ENCODE measurements around the gene DPPA4.

DPPA4 gene

DNA sequence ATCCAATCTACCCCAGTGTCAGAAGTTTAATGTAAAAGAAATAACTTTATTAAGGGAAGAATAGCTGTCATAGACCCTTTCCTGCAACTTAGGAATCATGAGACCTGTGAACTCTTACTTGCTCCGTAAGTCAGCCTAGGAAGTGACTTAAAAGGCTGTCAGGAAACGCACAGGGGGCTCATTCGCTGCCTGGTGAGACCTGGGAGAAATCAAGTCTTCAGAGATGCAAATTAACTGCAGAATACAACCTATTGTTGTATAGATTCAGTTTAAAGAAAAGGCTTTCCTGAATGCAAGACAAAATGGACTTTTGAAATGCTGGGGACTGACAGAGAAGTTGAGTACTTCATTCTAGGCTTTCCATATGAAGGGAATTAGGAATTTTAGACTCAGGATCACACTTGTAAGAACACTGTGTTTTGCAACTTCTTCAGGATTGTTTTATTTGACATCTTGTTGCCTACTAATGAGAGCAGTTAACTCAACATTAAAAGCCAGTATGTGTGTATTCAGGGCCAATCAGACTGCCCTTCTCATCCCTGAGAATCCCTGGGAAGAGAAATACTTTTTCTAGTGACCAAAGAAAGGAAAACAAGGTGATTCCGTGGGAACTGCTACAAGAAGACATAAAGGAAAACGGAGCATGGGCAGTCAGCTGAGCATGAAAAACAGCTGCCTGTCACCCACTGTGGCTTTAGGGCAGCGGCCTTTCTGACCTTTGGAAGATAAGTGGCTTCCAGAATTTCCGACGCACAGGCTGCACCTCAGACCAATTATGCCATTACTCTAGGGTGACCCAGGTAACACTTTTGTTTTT is 18.5 kb upstream of the DPPA4 start:
- no peaks in the 10 kb centered on the region for H3K36me3 Mint-ChIP-seq (ENCODE audit: insufficient read depth)
- peaks cover 0 to 7% of the 10 kb centered on the region in 2 donors for H3K27me3 Mint-ChIP-seq
- H3K4me3 Mint-ChIP-seq, result no peak overlapping the region
- H3K9me3 Mint-ChIP-seq, result no peaks in the 10 kb centered on the region
- DNase-seq (no peak), ATAC-seq (replicated peaks) (no peak)
- H3K4me1 Mint-ChIP-seq (ENCODE audit: low read depth in 2 of 2), result no peaks in the 10 kb centered on the region
- no peak overlapping the region for H3K27ac Mint-ChIP-seq

DNA sequence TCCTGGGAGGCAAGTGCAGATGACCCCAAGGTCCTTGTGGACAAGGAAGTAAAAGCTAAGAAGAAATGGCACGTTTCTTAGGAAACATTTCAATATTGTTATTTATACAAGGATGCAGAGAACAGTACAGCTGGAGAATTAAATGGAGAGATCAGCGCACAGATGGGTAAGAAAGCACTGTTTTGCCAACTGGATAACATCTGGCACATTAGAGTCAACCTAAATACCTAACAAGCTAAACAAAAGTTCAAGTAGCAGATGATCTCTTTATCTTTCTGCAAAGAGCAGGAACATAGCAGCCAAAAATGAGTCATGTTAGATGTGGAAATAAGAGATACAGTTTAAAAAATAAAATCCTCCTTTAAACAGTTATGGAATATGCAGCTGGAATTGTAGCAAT is 15.7 kb upstream of the DPPA4 start:
- H3K9me3 Mint-ChIP-seq, result no peaks in the 10 kb centered on the region
- no peaks in the 10 kb centered on the region for H3K4me1 Mint-ChIP-seq (ENCODE audit: low read depth in 2 of 2)
- H3K27ac Mint-ChIP-seq, result no peak overlapping the region
- H3K27me3 Mint-ChIP-seq, result peaks cover 0 to 15% of the 10 kb centered on the region in 2 donors
- H3K4me3 Mint-ChIP-seq, result no peak overlapping the region
- no peaks in the 10 kb centered on the region for H3K36me3 Mint-ChIP-seq (ENCODE audit: insufficient read depth)
- no peak for DNase-seq
- no peak for ATAC-seq (replicated peaks)

- no peak for DNase-seq
- Mint-ChIP-seq H3K4me1 (ENCODE audit: low read depth in 2 of 2) (no peaks in the 10 kb centered on the region), H3K4me3 (no peak overlapping the region), H3K27ac (no peak overlapping the region), H3K36me3 (ENCODE audit: insufficient read depth) (no peaks in the 10 kb centered on the region), H3K9me3 (no peaks in the 10 kb centered on the region), H3K27me3 (peaks cover 0 to 15% of the 10 kb centered on the region in 2 donors)
- no peak for ATAC-seq (replicated peaks)
These were observed 13.9 kb upstream of the DPPA4 start for GRCh38 chr3:109351231-109351630.

DNA sequence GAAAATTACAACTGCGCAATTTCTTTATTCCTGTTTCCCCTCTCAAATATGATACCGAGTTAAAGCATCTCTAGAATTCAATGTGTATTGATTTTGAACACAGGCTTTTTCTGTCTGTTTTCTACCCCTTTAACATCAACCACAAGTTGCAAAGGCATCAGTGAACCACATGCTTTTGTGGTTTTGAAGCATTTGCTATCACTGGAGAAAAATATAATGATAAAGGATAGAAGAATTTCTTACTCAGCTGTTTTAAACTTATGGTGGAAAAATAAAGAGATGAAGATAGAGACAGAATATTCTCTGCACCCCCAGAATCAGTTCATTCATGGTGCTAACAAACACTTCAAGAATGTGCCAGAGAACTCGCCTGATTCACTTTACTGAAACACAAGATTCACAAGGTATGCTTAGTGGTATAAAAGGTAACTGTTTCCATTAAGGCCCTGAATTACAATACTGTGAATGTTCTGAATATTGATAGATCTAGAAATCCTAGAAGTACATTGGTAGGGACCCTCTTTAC is 9.5 kb upstream of the DPPA4 start:
- H3K36me3 Mint-ChIP-seq (ENCODE audit: insufficient read depth), result no peaks in the 10 kb centered on the region
- no peak overlapping the region for H3K27ac Mint-ChIP-seq
- peaks cover 0 to 16% of the 10 kb centered on the region in 2 donors for H3K27me3 Mint-ChIP-seq
- ATAC-seq (replicated peaks) (no peak), DNase-seq (no peak)
- H3K4me3 Mint-ChIP-seq, result no peak overlapping the region
- no peaks in the 10 kb centered on the region for H3K4me1 Mint-ChIP-seq (ENCODE audit: low read depth in 2 of 2)
- peaks cover 0 to 2% of the 10 kb centered on the region in 2 donors for H3K9me3 Mint-ChIP-seq

- ATAC-seq (replicated peaks), result no peak
- Mint-ChIP-seq H3K9me3 (peaks cover 0 to 2% of the 10 kb centered on the region in 2 donors), H3K4me3 (no peak overlapping the region), H3K27ac (no peak overlapping the region), H3K4me1 (ENCODE audit: low read depth in 2 of 2) (no peaks in the 10 kb centered on the region), H3K36me3 (ENCODE audit: insufficient read depth) (no peaks in the 10 kb centered on the region), H3K27me3 (peaks cover 0 to 15% of the 10 kb centered on the region in 2 donors)
- DNase-seq, result no peak
These were observed 8.8 kb upstream of the DPPA4 start for GRCh38 chr3:109346099-109346498.

DNA sequence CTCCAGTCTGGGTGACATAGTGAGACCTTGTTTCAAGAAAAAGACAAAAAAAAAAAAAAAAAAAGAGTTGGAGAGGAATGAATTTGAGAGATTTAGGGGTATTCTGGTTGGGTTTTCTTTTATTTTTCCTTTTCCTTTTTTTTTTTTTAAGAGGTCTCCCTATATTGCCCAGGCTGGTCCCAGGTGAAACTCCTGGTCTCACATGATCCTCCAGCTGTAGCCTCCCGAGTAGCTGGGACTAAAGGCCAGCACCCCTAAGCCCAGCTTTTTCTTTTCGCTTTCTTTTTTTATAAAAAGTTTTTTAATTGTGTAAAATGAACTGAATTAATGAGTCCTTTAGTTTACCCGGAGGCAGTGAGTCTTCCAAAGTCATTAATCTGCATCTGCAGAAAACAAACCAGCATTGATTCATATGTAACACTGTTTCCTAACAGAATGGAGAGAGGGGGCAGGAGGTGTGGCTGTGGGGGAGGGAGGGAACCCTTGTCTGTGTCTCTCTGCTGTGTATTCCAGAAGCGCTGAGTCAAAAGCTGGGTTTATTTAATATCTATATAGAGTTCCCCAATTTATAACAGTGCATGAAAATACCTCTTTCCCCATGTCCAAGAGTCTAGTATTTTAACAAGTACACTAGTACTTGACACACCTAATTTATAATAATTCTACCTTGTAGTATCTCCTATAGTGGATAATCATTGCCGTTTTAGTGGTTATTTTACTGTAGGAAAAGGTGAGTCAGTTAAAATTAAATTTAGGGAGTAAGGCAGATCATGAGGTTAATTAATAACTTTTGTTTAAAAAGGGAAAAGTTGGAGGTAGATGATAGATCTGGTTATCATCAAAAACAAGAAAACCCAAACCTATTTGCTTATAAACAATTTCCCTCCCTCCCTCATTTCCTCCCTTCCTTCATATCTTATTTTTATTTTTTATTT is 2.6 kb upstream of the DPPA4 start:
- H3K9me3 Mint-ChIP-seq, result peaks cover 0 to 2% of the 10 kb centered on the region in 2 donors
- ATAC-seq (replicated peaks) (no peak), DNase-seq (no peak)
- no peaks in the 10 kb centered on the region for H3K36me3 Mint-ChIP-seq (ENCODE audit: insufficient read depth)
- H3K4me3 Mint-ChIP-seq, result no peak overlapping the region
- H3K27ac Mint-ChIP-seq, result no peak overlapping the region
- peaks cover 18 to 36% of the 10 kb centered on the region in 2 donors for H3K27me3 Mint-ChIP-seq
- peaks cover 3 to 10% of the 10 kb centered on the region in 2 donors for H3K4me1 Mint-ChIP-seq (ENCODE audit: low read depth in 2 of 2)

DNA sequence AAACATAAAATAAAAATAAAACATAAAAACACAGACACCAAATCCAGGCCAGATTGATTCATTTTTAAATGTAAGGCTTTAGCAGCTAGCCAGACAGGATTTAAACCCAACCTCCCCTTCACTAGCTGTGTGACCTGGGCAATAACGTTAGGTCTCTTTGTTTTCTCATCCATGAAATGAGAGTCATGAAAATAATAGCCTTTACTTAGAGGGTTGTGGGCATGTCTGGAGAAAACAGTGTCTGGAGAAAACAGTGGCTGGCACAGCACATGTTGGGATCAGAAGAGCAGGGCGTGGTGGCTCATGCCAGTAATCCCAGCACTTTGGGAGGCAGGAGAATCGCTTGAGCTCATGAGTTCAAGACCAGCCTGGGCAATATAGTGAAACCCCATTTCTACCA is 1.9 kb upstream of the DPPA4 start:
- no peak overlapping the region for H3K4me3 Mint-ChIP-seq
- H3K4me1 Mint-ChIP-seq (ENCODE audit: low read depth in 2 of 2), result peaks cover 3 to 10% of the 10 kb centered on the region in 2 donors
- DNase-seq (no peak), ATAC-seq (replicated peaks) (no peak)
- H3K9me3 Mint-ChIP-seq, result peaks cover 0 to 2% of the 10 kb centered on the region in 2 donors
- no peak overlapping the region for H3K27ac Mint-ChIP-seq
- peaks cover 19 to 36% of the 10 kb centered on the region in 2 donors for H3K27me3 Mint-ChIP-seq
- H3K36me3 Mint-ChIP-seq (ENCODE audit: insufficient read depth), result no peaks in the 10 kb centered on the region

GRCh38 chr3:109338322-109338721 is 976 bp upstream of the DPPA4 start:
- Mint-ChIP-seq H3K36me3 (ENCODE audit: insufficient read depth) (no peaks in the 10 kb centered on the region), H3K4me1 (ENCODE audit: low read depth in 2 of 2) (peaks cover 3 to 10% of the 10 kb centered on the region in 2 donors), H3K9me3 (peaks cover 0 to 2% of the 10 kb centered on the region in 2 donors), H3K4me3 (no peak overlapping the region), H3K27ac (no peak overlapping the region), H3K27me3 (peaks cover 24 to 29% of the 10 kb centered on the region in 2 donors)
- ATAC-seq (replicated peaks) (no peak), DNase-seq (no peak)

GRCh38 chr3:109336291-109336861 is 970 bp downstream of the DPPA4 start:
- Mint-ChIP-seq H3K36me3 (ENCODE audit: insufficient read depth) (no peaks in the 10 kb centered on the region), H3K4me3 (peak overlapping the region; percentile 56 to 70), H3K4me1 (ENCODE audit: low read depth in 2 of 2) (peaks cover 3 to 10% of the 10 kb centered on the region in 2 donors), H3K27ac (no peak overlapping the region), H3K9me3 (no peaks in the 10 kb centered on the region), H3K27me3 (peaks cover 24 to 29% of the 10 kb centered on the region in 2 donors)
- ATAC-seq (replicated peaks), result no peak
- DNase-seq, result no peak

- Mint-ChIP-seq H3K36me3 (ENCODE audit: insufficient read depth) (no peaks in the 10 kb centered on the region), H3K9me3 (no peaks in the 10 kb centered on the region), H3K4me3 (no peak overlapping the region), H3K4me1 (ENCODE audit: low read depth in 2 of 2) (peaks cover 3 to 10% of the 10 kb centered on the region in 2 donors), H3K27me3 (peaks cover 24 to 33% of the 10 kb centered on the region in 2 donors), H3K27ac (no peak overlapping the region)
- DNase-seq (no peak), ATAC-seq (replicated peaks) (no peak)
These were observed 2.8 kb downstream of the DPPA4 start for GRCh38 chr3:109334572-109334971.

GRCh38 chr3:109331692-109332091 is 5.7 kb downstream of the DPPA4 start:
- H3K27me3 Mint-ChIP-seq, result peaks cover 18 to 26% of the 10 kb centered on the region in 2 donors
- H3K4me3 Mint-ChIP-seq, result no peak overlapping the region
- no peaks in the 10 kb centered on the region for H3K36me3 Mint-ChIP-seq (ENCODE audit: insufficient read depth)
- peaks cover 3 to 4% of the 10 kb centered on the region in 2 donors for H3K4me1 Mint-ChIP-seq (ENCODE audit: low read depth in 2 of 2)
- H3K27ac Mint-ChIP-seq, result no peak overlapping the region
- no peak for ATAC-seq (replicated peaks)
- DNase-seq, result no peak
- H3K9me3 Mint-ChIP-seq, result no peaks in the 10 kb centered on the region

DNA sequence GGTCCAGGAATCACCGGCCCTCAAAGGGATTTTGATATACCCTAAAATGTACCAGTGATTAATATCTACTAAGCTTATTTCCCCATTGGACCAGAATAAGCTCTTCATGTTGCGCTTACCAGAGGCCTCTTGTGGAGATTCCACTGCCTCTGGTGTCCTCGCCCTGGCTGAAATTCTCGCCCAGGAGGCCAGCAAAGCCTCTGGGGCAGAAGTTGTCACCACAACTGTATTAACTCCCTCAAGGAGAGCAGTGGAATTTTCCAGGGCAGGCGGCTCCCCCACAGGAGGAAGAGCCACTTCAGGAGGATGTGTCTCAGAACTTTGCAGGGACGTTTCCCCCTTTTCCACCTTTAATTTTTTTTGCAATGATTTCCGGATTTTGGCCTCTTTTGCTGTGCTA is 6.9 kb downstream of the DPPA4 start:
- H3K27me3 Mint-ChIP-seq, result peaks cover 12 to 20% of the 10 kb centered on the region in 2 donors
- no peak overlapping the region for H3K27ac Mint-ChIP-seq
- H3K4me1 Mint-ChIP-seq (ENCODE audit: low read depth in 2 of 2), result no peaks in the 10 kb centered on the region
- no peak for ATAC-seq (replicated peaks)
- no peaks in the 10 kb centered on the region for H3K9me3 Mint-ChIP-seq
- no peak overlapping the region for H3K4me3 Mint-ChIP-seq
- no peak for DNase-seq
- no peaks in the 10 kb centered on the region for H3K36me3 Mint-ChIP-seq (ENCODE audit: insufficient read depth)

DNA sequence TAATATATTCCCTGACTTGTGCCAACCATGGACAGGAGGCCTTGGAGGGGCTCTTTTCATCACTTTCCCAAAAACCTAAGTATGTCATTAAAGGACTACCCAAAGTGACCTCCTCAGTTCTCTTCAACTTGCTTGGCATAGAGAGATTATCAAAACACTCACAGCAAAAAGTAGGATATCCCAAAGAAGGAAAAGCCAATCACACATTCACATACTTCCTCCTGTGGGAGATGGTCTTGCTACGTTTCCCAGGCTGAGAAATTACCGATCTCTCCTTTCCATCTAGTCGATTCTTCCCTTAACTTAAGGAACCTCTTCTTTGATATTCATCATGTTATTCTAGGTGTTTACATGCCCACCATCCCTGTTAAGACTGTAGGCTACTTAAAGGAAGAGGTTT is 9.1 kb downstream of the DPPA4 start:
- Mint-ChIP-seq H3K36me3 (ENCODE audit: insufficient read depth) (no peaks in the 10 kb centered on the region), H3K4me3 (no peak overlapping the region), H3K4me1 (ENCODE audit: low read depth in 2 of 2) (no peaks in the 10 kb centered on the region), H3K27ac (no peak overlapping the region), H3K9me3 (no peaks in the 10 kb centered on the region), H3K27me3 (peaks cover 6 to 20% of the 10 kb centered on the region in 2 donors)
- DNase-seq, result no peak
- ATAC-seq (replicated peaks), result no peak

Measured in effector memory CD8-positive, alpha-beta T cell (primary cell).